HG02981 (cell line): ENCODE measurements around the gene PARP1.
"Not testable (repeated sequence)": the region's sequence is repeated elsewhere in the genome, so short reads cannot be mapped to it uniquely, and the experiment has no call there.

Experiments used
- ATAC-seq: cut with Tn5 transposase; IDR thresholded peaks from one replicate; pipeline ENCODE4 v1.9.1; 2021; ENCODE audit warnings: mild to moderate bottlenecking, moderate library complexity; ENCODE audit not compliant: unreplicated experiment

The PARP1 gene

DNA sequence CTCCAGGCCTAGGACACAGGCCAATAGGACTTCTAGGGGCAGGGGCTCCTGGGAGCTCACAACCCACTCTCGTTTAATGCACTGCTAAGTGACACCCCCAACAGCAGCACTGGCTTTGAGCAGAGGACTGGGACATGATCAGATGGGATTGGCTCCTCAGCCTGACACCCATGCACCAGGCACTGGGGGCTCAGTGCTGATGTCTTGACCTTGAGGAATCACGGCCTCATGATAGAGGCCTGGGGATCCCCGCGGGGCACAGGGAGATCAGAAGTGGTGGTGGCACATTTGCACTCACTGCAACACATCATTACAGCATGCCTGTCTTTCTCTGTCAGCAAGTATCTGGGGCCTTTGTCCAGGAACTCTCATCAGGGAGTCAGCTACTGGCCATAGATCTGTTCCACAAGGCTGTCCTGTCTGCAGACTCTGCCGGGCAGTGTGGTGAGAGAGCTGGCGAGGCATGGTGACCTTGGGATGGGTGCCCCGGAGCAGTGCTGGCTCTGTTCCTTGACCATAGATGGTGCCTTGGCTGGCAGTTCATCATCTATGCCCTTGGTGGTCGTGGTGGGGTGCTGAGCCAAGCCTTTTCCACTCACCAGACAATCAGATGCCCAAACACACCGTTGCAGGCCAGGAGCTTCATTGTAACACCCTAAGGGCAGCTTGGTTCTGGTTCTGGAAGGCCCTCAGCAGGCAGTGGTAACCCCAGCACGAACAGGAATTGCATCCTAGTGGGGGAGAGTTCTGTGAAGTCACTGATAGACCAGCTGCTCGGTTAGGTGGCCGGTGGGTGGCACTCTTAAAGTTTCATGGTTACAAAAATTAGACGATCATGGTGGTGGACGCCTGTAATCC, 22.2 kb upstream of the PARP1 start:
- no peak for ATAC-seq

DNA sequence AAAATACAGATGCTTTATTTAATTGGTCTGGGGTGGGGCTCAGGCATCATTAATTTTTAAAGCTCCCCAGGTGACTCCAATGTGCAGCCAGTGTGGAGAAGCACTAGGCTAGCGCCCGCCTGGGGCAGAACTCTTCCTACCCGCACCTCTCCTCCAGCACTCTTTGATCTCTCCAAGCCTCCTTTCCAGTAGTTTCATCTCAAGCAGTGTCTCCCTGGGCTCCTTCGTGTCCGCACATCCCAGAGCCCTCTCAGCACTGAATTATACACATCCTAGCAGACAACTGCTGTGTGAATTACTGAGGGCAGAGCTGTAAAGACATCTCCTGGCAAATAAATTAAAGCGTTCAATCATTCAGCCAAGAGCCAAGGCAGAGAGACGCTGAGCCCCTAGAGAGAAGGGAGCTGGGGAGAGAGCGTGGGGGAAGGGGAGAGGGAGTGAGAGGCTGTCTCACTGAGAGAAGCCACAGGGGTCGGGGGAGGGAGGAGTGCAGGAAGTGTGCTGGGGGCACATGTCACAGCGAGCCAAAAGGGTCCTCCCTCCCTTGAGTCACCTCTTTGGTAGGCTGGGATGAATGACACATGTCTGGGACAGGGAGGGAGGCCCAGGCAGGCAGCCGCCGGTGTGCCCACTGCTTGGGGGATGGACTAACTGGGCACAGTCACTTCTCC, 21.0 kb upstream of the PARP1 start:
- no peak for ATAC-seq

DNA sequence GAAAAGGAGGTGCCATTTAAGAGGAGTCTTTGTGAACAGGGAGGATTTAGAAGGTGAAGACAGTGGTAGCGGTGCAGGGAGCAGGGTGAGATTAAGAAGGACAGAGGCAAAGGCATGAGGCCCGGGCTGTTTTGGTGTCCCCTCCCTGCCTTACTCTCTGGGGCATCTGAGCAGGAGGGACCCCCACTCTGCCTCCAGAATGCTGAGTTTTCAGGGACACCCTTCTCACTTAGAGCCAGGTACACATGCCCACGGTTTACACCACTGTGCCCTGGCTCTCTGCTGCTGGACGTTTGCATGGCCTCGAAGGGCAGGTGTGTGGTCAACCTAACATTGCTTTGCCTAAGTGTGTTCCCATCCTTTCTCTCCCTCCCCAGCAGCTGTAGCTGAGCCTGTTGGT, 20.5 kb upstream of the PARP1 start:
- no peak for ATAC-seq

DNA sequence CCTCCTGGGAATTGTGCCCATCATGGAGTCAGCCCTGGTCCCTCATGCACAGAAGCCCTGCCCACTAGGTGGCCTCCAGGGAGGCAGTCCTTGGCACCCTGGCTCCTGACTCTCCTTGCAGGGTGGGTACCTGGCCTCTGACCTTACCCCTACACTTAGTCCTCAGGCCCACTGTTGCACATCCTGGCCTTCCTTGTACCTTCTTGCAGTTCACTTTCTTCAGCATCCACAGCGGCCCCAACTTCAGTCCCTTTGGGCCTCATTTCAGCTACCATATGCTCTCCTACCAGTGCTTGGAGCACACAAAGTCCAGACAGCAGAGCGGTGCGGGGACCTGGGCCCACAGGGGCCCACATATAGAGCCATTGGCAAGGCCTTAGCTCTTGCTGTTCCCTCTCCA, 19.2 kb upstream of the PARP1 start:
- no peak for ATAC-seq

DNA sequence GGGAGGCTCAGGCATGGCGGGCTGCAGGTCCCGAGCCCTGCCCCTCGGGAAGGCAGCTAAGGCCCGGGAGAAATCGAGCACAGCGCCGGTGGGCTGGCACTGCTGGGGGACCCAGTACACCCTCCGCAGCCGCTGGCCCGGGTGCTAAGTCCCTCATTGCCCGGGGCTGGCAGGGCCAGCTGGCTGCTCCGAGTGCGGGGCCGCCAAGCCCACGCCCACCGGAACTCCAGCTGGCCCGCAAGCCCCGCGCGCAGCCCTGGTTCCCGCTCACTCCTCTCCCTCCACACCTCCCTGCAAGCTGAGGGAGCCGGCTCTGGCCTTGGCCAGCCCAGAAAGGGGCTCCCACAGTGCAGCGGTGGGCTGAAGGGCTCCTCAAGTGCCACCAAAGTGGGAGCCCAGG, 18.5 kb upstream of the PARP1 start:
- ATAC-seq, result not testable (repeated sequence)

DNA sequence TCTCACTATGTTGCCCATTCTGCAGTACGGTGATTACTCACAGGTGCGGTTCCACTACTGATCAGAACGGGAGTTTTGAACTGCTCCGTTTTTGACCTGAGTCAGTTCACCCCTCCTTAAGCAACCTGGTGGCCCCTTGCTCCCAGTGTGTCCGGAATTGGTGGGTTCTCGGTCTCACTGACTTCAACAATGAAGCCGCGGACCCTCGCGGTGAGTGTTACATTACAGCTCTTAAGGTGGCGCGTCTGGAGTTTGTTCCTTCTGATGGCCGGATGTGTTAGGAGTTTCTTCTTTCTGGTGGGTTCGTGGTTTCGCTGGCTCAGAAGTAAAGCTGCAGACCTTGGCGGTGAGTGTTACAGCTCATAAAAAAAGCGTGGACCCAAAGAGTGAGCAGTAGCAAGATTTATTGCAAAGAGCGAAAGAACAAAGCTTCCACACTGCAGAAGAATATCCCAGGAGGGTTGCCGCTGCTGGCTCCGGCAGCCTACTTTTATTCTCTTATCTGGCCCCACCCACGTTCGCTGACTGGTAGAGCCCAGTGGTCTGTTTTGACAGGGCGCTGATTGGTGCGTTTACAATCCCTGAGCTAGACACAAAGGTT, 17.6 kb upstream of the PARP1 start:
- no peak for ATAC-seq

DNA sequence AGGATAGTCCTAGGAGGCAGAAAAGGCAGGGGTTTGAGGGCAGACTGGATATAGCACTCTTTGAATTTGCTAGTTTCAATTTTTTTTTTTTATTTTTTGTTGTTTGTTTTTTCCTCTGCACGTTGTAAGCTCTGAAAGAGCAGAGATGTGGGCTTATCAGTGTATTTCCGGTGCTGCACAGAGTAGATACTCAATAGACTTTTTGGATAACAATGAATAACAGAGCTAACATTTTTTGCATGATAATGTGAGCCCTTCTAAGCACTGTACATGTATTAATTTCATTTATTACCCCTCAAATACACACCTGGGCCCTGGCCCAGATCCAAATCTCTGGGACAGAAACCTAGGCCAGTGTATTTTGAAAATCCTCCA, 17.1 kb upstream of the PARP1 start:
- ATAC-seq, result no peak

DNA sequence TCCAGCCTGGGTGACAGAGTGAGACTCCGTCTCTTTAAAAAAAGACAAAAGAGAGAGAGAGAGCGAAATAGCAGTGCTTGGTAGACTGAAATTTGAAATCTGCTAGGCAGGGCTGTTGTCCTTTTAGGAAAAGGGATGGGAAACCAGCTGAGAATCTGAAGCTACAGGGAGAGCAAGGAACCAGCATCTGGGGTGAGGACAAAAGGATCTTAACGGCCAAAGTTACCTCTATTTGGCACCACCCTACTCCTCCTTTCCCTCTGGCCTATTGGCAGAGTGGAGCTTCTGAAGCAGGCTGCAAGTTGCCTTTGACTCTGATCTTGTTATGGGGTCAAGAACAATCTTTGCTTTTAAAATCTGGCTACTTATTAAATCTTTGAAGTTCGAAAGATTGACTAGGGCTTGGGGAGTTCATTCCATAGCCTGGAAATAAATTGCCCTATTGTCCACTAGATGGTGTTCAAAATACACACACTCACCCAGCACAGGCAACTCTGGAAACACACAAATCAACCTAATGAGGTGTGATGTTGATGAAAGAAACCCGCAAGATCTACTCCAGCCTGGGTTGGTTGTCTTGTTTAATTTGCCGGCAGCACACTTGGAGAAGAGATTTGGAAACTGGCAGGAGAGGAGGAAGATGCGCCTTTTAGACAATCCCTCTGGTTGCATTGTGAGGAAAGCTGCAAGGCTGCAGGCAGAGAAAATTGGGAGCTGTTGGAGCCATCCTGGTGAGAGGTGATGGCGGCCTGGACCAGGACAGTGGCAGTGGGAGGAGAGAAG, 16.5 kb upstream of the PARP1 start:
- ATAC-seq, result peak; percentile 50

DNA sequence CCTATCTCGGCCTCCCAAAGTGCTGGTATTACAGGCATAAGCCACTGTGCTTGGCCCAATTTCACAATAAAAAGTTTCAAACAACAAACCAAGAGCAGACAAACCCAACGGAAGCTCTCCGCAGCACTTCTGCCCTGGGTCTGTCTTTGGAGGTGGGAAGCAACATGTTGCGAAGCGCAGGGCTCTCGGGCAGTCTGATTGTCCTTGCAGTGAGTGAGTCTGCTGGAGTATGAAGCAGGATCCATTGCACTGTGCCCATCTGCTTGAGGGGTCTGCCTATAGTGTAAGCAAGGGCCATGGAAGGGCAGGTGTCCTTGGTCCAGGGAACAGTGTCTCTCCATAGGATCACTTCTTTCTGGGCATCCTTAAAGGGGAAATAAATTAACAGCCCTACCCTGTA, 14.6 kb upstream of the PARP1 start:
- no peak for ATAC-seq

DNA sequence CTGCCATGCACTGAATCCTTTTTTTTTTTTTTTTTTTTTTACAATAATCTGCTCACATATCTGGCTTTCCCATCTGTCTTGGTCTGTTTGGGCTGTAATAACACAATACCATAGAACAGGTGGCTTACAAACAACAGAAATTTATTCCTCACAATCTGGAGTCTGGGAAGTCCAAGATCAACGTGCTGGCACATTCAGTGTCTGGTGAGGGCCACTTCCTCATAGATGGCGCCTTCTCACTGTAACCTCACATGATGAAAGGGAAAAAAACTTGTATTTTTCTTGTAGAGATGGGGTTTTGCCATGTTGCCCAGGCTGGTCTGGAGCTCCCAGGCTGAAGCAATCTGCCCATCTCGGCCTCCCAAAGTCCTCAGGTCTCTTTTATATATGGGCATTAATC, 13.0 kb upstream of the PARP1 start:
- ATAC-seq, result no peak

DNA sequence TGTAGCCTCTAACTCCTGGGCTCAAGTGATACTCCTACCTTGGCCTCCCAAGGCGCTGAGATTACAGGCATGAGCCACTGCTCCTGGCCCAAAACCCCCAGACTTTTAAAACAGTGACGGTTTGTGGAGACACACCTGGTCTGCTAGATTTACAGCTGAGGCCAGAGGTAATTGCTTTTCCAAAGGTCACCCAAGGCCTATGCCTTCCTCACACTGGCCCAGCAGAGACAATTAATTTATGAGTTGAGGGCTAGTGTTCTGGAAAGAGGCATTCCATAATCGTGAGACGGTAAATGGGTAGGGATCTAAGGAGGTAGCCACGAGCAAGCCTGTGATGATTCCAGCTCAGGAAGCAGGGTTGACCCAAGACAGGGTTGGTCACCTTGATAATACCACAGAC, 12.4 kb upstream of the PARP1 start:
- ATAC-seq, result no peak

DNA sequence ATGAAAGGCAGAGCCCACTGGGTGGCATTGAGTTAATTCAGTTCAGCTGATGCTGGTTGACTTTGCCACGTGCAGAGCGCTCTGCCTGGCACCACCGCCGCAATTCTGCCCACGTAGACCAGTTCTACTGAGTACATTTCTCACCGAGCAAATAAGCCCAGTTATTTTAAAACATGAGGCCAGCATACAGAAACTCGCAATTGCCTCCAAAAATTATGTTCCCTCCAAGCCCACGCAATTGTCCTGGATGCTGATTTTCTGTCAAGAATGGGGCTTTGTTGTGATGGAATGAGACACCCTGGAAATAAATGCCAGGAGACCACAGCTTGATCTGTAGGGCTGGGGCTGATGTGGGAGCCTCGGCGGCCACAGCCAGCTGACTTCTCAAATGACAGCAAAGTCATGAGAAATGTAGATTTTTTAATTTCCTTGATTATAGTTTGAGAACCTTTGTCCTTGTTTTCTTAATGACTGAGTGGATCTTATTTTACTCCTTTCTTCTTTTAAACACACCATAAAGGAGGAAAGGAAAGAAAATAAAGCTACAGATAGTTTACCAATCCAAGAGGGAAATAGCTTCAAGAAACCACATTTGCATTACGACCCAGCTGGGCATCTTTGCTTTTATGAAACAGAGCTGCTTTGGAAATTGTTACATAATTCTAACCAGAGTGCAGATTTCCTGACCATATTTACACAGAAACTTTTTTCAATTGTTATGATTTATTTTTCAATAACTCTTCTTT, 11.6 kb upstream of the PARP1 start:
- ATAC-seq, result no peak

DNA sequence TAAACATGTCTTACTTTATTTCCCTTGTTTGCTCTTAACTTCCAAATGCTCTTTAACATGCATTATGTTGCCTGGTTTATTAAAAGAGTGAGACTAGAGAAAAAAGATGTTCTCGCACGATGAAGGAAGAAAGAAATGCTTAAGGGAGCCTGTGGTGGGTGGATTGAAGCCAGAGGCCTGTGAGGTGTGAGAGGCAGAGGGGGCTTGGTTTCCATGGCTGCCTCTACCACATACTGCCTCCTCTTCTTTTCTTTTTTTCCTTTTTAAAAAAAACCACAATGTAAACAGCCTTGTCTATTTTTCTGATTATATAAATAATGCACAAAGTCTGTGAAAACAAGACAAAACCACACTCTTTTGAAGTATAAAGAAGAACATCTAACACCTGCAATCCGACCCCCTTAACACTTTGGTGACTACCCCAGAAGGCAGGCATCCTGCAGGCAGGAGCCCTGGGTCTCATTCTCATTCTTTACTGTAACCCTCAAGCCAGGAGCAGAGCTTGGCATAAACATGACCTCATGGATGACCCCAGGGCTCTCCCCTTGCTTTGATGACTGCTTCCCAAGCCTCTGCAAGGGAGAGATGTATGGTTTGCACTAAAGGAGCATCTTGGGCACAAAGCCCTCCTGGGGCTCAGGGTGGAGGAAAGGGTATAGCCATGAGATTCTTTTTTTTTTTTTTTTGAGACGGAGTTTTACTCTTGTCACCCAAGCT, 10.1 kb upstream of the PARP1 start:
- no peak for ATAC-seq

DNA sequence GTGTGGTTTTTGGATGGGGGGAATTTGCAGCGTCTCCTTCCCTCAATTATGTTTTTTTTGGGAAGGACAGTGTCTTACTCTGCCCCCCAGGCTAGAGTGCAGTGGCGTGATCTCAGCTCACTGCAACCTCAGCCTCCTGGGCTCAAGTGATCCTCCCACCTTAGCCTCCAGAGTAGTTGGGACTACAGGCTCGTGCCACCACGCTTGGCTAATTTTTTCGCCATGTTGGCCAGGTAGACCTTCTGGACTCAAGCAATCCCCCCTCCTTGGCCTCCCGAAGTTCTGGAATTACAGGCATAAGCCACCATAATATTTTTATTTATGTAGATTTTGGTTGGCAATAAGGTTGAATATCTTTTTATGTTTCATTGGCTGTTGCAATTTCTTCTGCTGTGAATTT, 9.5 kb upstream of the PARP1 start:
- ATAC-seq, result no peak

DNA sequence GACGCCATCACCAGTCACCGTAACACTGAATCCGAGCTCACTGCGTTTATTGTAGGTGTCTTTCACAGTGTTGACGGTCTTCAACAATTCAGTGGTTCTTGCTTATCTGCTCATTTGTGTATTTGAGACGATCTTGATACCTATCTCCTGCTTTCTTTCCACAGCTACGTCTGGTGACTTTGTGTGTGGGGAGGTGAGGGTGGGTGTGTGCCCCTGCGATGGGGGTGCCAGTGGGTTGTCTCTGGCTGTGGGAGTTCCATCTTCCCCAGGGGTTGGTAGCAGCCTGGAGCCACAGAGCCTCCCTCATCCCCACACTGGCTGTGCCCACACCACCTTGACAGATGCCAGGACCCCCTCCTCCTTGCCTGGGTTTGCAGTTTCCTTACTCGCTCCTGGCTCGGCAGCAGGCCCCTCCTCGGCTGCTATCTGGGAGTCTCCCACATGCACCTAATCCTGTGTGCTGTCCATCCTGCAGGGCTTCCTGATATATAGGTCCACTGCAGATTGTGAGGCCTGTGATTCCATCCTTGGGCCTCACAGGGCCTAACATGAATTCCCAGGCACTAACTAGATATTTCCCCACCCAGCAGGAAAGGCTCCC, 6.3 kb upstream of the PARP1 start:
- no peak for ATAC-seq

DNA sequence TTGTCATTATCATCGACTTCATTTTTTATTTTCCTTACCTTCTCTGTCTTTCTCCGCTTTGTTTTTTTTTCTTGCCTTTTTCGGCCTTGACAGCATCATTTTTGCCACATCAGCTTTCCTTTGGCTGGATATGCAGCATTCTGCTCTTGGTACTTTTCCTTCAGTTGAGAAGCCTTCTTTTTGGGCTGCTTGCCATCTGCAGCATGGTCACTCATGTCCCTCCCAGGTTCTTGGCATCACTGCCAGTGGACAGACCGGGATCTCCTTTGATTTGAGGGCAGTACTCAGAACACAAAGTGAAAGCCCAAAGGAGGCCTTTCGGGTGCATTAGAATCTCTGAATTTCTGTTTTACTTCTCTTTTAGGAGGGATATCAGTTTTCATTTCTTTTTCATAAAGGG, 3.7 kb upstream of the PARP1 start:
- ATAC-seq, result no peak

DNA sequence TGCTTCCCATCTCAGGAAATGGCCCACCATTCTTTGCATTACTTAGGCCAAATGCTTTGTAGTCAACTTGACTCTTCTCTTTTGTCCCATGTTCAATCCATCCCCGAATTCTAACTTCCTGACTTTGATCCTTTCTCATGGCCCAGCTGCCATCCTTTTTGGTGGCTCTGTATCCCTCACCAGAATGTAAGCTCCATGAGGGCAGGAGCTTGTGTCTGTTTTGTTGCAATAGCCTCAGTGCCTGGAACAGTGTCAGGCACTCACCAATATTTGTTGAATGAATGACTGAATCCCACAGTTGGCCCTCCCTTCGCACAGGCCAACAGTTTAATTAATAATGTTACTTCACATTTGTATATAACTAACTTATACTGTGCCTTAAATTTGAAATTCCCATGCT, 3.1 kb upstream of the PARP1 start:
- ATAC-seq, result no peak

DNA sequence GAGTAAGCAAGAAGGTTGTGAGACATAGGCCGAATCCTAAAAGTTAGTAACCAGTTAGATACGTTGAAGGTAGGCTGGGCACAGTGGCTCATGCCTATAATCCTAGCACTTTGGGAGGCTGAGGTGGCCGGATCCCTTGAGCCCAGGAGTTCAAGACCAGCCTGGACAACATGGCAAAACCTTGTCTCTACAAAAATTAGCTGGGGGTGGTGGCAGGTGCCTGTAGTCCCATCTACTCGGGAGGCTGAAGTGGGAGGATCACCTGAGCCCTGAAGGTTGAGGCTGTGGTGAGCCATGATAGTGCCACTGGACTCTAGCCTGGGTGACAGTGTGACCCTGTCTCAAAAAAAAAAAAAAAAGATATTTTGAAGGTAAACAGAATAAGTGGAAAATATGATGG, 1.5 kb upstream of the PARP1 start:
- no peak for ATAC-seq

DNA sequence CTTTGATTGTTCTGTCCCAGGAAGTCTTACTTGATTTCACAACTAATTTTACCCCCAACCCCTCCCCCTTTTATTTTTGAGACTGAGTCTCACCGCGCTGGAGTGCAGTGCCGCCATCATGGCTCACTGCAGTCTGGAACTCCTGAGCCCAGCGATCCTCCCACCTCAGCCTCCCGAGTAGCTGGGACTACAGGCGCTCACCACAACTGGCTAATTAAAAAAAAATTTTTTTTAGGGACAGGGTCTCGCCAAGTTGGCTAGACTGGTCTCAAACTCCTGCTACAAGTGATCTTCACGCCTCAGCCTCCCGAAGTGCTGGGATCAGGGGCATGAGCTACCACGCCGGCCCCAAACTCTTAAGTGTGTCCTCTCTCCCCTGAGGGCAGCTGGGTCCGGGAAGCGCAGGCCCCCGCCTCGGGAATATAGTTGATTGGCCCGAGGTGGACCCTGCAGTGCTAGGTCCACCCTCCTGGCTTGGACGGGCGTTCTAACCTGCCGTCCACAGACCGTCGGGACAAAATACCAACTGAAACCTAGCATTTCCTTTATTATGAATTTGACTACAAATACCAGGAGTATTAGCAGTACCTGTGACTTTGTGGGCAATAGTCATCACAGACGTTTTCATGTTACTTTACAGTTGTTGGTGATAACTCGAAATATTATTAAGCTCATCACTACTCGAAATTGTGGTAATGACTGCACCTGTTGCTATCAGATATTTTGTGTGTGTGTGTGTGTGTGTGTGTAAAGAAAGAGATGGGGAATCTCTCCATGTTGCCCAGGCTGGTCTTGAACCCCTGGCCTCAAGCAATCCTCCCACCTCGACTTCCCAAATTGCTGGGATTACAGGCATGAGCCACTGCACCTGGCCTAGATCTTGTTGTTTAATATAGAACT, 642 bp upstream of the PARP1 start:
- ATAC-seq, result no peak
